HepG2 (cell line): Measurements from ENCODE around the gene PACSIN1. TPM values are rescaled to one million over a fixed set of nuclear protein-coding genes. Genes with fewer than 3 reads are reported as not detected.

Experiments
- ATAC-seq: fragments of 200-7000 bp; cut with Tn5 transposase; 3 replicates; pipeline ENCODE4 v1.9.1; 2020; ENCODE audit warnings: mild to moderate bottlenecking, moderate library complexity
- BruUV-seq: library from RNA; stranded (reverse); fragments of 400-500 nt; replicated peaks from 2 replicates; lab custom pipeline; 2021; lab: Mats Ljungman, UMichigan
- CTCF ChIA-PET: fragments of 300-600 bp; formaldehyde crosslinking; extraction: SDS; loops from one replicate; lab custom pipeline; 2021; ENCODE audit warnings: low total read pairs, inconsistent platforms, low intra/inter-chr PET ratio; lab: Yijun Ruan, JAX
- POLR2A ChIA-PET: fragments of 350-600 bp; sonication (Branson Sonifier 250); formaldehyde crosslinking; loops from one replicate; lab custom pipeline; 2020; ENCODE audit warnings: antibody characterized with exemption, inconsistent platforms; lab: Yijun Ruan, JAX
- DNase-seq: peaks from one replicate; pipeline ENCODE4 v3.0.0-alpha.2; 2015; ENCODE audit warnings: low spot score
- FAIRE-seq: peaks from 3 replicates; lab custom pipeline; 2011; peaks lifted over from hg19 to GRCh38; lab: Jason Lieb, UNC
- H2AFZ ChIP-seq: one replicate; pipeline ENCODE4 v1.6.1; 2011; ENCODE audit warnings: low read length, inconsistent platforms
- H3K27ac ChIP-seq: fragments of 300-600 bp; 3 replicates; pipeline ENCODE4 v1.8.0; 2011; ENCODE audit warnings: mixed run types, mild to moderate bottlenecking, mixed read lengths, low read length, inconsistent platforms; ENCODE audit not compliant: insufficient read depth; ENCODE audit errors: extremely low read length
- H3K27me3 ChIP-seq, 2 experiments: fragments of 200-600 bp in 1 of 2; 2 replicates in 1 of 2; 3 replicates in 1 of 2; pipeline versions ENCODE4 v1.6.0 to v1.8.0; 2011; ENCODE audit warnings: low read length in 2 of 2, mild to moderate bottlenecking in 2 of 2, moderate library complexity in 2 of 2, inconsistent platforms in 1 of 2; ENCODE audit not compliant: insufficient read depth in 2 of 2, control insufficient read depth in 1 of 2
- H3K36me3 ChIP-seq, 2 experiments: fragments of 200-600 bp in 1 of 2; replicated peaks in 1 of 2; 2 replicates in 1 of 2; 3 replicates in 1 of 2; pipeline versions ENCODE4 v1.5.1 to v1.8.0; 2011; ENCODE audit warnings: low read length in 2 of 2, inconsistent platforms in 1 of 2; ENCODE audit not compliant: insufficient read depth in 2 of 2, control insufficient read depth in 1 of 2
- H3K4me1 ChIP-seq: 2 replicates; pipeline ENCODE4 v1.5.1; 2012; ENCODE audit warnings: low read length, inconsistent platforms; ENCODE audit not compliant: insufficient read depth
- H3K4me2 ChIP-seq: 2 replicates; pipeline ENCODE4 v1.6.0; 2011; ENCODE audit warnings: low read depth, low read length, inconsistent platforms
- H3K4me3 ChIP-seq, 3 experiments: fragments of 200-600 bp in 1 of 3; sonication (generic), shearing (Covaris generic) in 1 of 3; replicated peaks in 1 of 3; 2 replicates each; pipeline ENCODE4 v1.5.1; 2011 to 2016; ENCODE audit warnings: low read length in 3 of 3, inconsistent platforms in 2 of 3, low read depth in 2 of 3, mild to moderate bottlenecking in 2 of 3, control low read depth in 1 of 3, mixed read lengths in 1 of 3; ENCODE audit not compliant: insufficient read depth in 1 of 3
- H3K79me2 ChIP-seq: one replicate; pipeline ENCODE4 v1.6.1; 2011; ENCODE audit warnings: low read length, inconsistent platforms; ENCODE audit not compliant: insufficient read depth
- H3K9ac ChIP-seq: 2 replicates; pipeline ENCODE4 v1.6.0; 2011; ENCODE audit warnings: mild to moderate bottlenecking, low read depth, low read length, inconsistent platforms; ENCODE audit not compliant: insufficient read depth
- H3K9me3 ChIP-seq: 2 replicates; pipeline ENCODE4 v1.5.1; 2012; ENCODE audit warnings: mild to moderate bottlenecking, low read length
- H4K20me1 ChIP-seq: 2 replicates; pipeline ENCODE4 v1.6.0; 2011; ENCODE audit warnings: inconsistent platforms, mild to moderate bottlenecking, low read length, moderate library complexity; ENCODE audit not compliant: insufficient read depth
- MIXL1 ChIP-seq: IDR thresholded peaks from 2 replicates; pipeline ENCODE4 v1.6.1; 2016
- MXD1 ChIP-seq: sonication (generic); formaldehyde crosslinking; IDR thresholded peaks from 2 replicates; pipeline ENCODE4 v1.4.0; 2020; ENCODE audit warnings: mild to moderate bottlenecking, missing genetic modification reagents
- NFYB ChIP-seq: sonication (generic); formaldehyde crosslinking; IDR thresholded peaks from 2 replicates; pipeline ENCODE4 v1.4.0; 2020; ENCODE audit warnings: missing genetic modification reagents
- THYN1 ChIP-seq: sonication (generic); formaldehyde crosslinking; IDR thresholded peaks from 2 replicates; pipeline ENCODE4 v1.8.1; 2023; ENCODE audit warnings: low read depth, mild to moderate bottlenecking, moderate library complexity, missing genetic modification reagents, borderline replicate concordance
- ZMYM2 ChIP-seq: sonication (generic); formaldehyde crosslinking; IDR thresholded peaks from 2 replicates; pipeline ENCODE4 v1.8.0; 2022; ENCODE audit warnings: mild to moderate bottlenecking, missing genetic modification reagents
- ZNF430 ChIP-seq: sonication (generic); formaldehyde crosslinking; IDR thresholded peaks from 2 replicates; pipeline ENCODE4 v1.9.0; 2021; ENCODE audit warnings: mild to moderate bottlenecking, missing genetic modification reagents
- ZNF441 ChIP-seq: sonication (generic); formaldehyde crosslinking; IDR thresholded peaks from 2 replicates; pipeline ENCODE4 v1.7.0; 2021; ENCODE audit warnings: missing genetic modification reagents, borderline replicate concordance
- WGBS: methylation state at CpG from one replicate; pipeline ENCODE4 v1.1.6; 2017; ENCODE audit warnings: low lambda C conversion rate; 5-methylcytosine and 5-hydroxymethylcytosine counted together
- in situ Hi-C: cut with HindIII; loops from 2 replicates; pipeline ENCODE4 v1.10.0; 2017; ENCODE audit warnings: low pct_unique_long_range_greater_than_20kb; ENCODE audit not compliant: extremely low pct_ligation_motif_present
- intact Hi-C: fragments of 100-400 bp; cut with micrococcal nuclease; formaldehyde crosslinking; loops from one replicate; pipeline ENCODE4 v1.10.0; 2022; ENCODE audit not compliant: unreplicated experiment
- polyA plus RNA-seq, 8 experiments: library from polyadenylated mRNA; depleted of rRNA in 3 of 8; stranded (reverse) in 7 of 8; unstranded in 1 of 8; fragments of >200 nt; fragmentation: Illumina TruSeq in 4 of 8; extraction: Trizol in 4 of 8; gene quantifications; 2 replicates each; pipeline versions ENCODE4 v1.2.1 to v1.2.3, GENCODE V29; 2011 to 2016; ENCODE audit warnings: low read depth in 4 of 8, missing spikeins in 1 of 8, mixed read lengths in 1 of 8; ENCODE audit not compliant: insufficient read depth in 1 of 8
- total RNA-seq, 5 experiments: library from RNA; depleted of rRNA; stranded (reverse); fragments of >200 nt; fragmentation: Illumina TruSeq; extraction: Trizol; gene quantifications; 2 replicates each; pipeline ENCODE4 v1.2.3, GENCODE V29; 2016; ENCODE audit warnings: low read depth in 1 of 5

PACSIN1 gene
- total and polyA plus RNA-seq, 2 of the 13 experiments (the other 11 are each of a cell fraction or from before 2014, with no cell fraction given): not detected

- no peak for DNase-seq
- Histone ChIP-seq H3K4me3 (no peak overlapping the region), H3K36me3 (no peaks in the 10 kb centered on the region), H3K79me2 (no peaks in the 10 kb centered on the region), H3K9me3 (no peaks in the 10 kb centered on the region), H3K9ac (no peak overlapping the region), H2AFZ (no peak overlapping the region), H4K20me1 (no peaks in the 10 kb centered on the region), H3K27me3 (peaks cover 18 to 59% of the 10 kb centered on the region in 2 experiments), H3K4me2 (no peak overlapping the region), H3K4me1 (peaks cover 26% of the 10 kb centered on the region), H3K27ac (no peak overlapping the region)
- no TSS peak for BruUV-seq
- ChIA-PET CTCF (no interaction called here), POLR2A (no interaction called here)
- intact Hi-C loops: no loop called here
- no peak for ATAC-seq
- in situ Hi-C loops: no loop called here
- FAIRE-seq: no peak
- TF ChIP-seq ZMYM2 (CRISPR knock-in tag) (no peak), MXD1 (no peak), ZNF430 (CRISPR knock-in tag) (no peak), ZNF441 (no peak), MIXL1 (no peak)
- 69% methylated on average over 14 of the region's 18 CpGs for WGBS
These were observed 65.0 kb downstream of the PACSIN1 start for GRCh38 chr6:34530753-34531365.

- Histone ChIP-seq H3K4me1 (peaks cover 19% of the 10 kb centered on the region), H3K4me2 (no peak overlapping the region), H3K27me3 (peaks cover 16 to 56% of the 10 kb centered on the region in 2 experiments), H3K79me2 (no peaks in the 10 kb centered on the region), H3K27ac (no peak overlapping the region), H3K9me3 (no peaks in the 10 kb centered on the region), H3K9ac (no peak overlapping the region), H3K36me3 (no peaks in the 10 kb centered on the region), H4K20me1 (no peaks in the 10 kb centered on the region), H2AFZ (no peak overlapping the region), H3K4me3 (no peak overlapping the region)
- no TSS peak for BruUV-seq
- intact Hi-C loops (no loop called here), in situ Hi-C loops (no loop called here)
- POLR2A ChIA-PET: no interaction called here
- TF ChIP-seq NFYB (CRISPR knock-in tag): 0 out of 2 replicates have a peak, but pooled peaks have one; percentile 23
- TF ChIP-seq THYN1: no peak
- no peak for FAIRE-seq
- no peak for DNase-seq
- ATAC-seq: peak; percentile 7
- CTCF ChIA-PET: no interaction called here
- 70% methylated on average over 29 of the region's 29 CpGs for WGBS
These were observed 65.8 kb downstream of the PACSIN1 start for GRCh38 chr6:34531580-34532201.
